CD4-positive, alpha-beta T cell treated with Interleukin-12 subunit alpha and Interleukin-12 subunit beta, for 1 hour (primary cell): ENCODE data around the gene PRKAG2.
"Not testable (repeated sequence)": the region's sequence is repeated elsewhere in the genome, so short reads cannot be mapped to it uniquely, and the experiment has no call there.

Experiments used
- DNase-seq: peaks from one replicate; pipeline ENCODE4 v3.0.0-alpha.2; 2020

Gene PRKAG2

GRCh38 chr7:151565541-151565940 lies 311.4 kb downstream of the PRKAG2 start:
- no peak for DNase-seq

DNA sequence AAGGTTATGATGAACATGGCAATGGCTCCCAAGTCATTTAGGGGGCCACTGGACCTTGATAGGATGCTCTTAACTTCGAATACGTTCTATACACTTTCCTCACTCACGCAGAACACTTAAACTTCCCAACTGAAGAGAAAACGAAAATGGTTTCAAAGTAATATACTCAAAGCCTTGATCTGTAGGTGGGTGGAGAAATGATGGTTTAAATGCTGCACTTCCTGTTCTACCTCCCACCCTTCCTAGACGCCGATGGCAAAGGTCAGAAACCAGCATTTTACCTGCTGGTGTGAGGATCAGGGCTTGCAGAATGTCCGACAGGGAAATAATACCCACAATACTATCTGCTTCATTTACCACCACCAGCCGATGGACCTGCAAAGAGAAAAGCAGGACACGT lies 316.7 kb downstream of the PRKAG2 start:
- DNase-seq, result peak; percentile 3

DNA sequence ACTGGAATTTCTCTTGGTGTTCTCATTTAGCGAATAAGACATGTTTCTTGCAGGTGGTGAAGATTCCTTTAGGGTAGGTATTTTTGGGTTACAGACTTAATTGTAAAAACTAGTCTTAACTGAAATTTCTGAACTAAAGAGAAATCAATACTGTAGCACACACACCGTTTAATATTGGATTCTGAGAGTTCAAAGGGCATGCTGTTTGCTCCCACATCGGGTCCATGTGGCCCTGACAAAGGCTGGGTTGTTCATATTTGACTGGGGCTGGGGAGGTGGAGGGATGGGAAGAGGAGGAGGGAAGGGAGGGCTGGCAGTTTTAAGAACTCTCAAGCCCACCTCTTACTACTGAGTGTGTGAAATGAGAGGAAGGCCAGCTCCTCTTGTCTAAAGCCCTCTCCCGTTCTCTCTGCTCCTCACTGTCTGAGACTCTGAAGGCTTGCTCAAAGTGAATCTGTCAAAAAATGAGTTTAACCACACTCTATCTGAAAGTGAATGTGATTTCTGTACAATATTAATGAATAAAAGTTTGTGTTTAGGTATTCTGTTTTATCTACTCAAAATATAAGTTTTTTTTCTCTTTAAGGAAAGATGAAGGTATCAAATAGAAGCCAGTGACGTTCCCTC lies 317.2 kb downstream of the PRKAG2 start:
- no peak for DNase-seq

DNA sequence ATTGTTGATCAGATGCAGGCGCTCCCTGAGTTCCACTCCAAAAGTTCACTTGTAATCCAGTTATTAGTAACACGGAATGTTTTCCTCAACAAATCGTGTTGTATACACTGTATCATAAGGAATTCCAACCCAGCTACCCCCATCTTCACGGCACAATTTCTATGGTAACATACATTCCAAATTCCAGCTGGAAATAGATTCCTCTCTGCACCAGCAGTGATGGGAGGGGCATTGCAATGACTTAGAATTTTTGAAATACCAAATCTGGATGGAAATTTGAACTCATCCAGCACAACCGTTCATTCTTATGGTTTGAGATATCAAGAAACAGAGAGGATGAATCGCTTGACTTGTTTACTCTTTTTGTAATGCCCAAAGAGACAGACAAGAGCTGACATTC lies 318.3 kb downstream of the PRKAG2 start:
- no peak for DNase-seq

- DNase-seq, result no peak
These were observed 320.3 kb downstream of the PRKAG2 start for GRCh38 chr7:151556592-151556991.

DNA sequence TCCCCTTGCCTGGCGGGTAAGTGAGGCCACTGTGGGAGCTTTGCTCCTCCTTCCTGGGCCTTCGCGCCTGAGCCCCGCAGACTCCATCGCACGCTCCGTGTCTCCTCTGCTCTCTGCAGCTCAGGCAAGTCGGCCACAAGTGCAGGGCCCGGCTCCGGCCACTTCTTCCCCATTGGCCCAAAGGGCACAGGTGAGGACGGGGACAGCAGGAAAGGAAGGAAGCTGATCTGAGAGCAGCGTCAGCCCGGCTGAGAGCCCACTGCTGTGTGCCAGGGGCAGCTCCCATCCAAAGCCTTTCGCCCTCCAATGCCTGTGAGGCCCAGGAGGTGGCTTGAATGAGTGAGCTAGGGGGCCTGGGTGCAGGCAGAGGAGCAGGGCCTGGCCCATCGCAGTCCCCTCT lies 323.6 kb downstream of the PRKAG2 start:
- no peak for DNase-seq

- no peak for DNase-seq
These were observed 324.4 kb downstream of the PRKAG2 start for GRCh38 chr7:151552352-151553028.

- DNase-seq, result no peak
These were observed 325.1 kb downstream of the PRKAG2 start for GRCh38 chr7:151551820-151552219.

- no peak for DNase-seq
These were observed 326.1 kb downstream of the PRKAG2 start for GRCh38 chr7:151550656-151551286.

GRCh38 chr7:151549644-151550043 lies 327.3 kb downstream of the PRKAG2 start:
- no peak for DNase-seq

DNA sequence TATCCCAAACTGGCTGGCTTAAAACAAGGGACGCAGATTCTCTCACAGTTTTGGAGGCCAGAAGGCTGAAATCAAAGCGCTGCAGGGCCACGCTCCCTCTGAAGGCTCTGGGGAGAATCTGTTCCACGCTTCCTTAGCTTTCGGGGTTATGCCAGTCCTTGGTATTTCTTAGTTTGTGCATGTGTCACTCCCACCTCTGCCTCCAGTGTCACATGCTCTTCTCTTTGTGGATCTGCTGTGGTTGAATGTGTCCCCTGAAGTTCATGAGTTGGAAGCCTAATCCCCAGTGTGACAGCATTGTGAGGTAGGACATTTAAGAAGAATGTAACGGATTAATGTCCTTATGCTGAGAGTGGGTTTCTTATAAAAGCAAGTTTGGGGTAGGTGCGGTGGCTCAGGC lies 327.8 kb downstream of the PRKAG2 start:
- no peak for DNase-seq

DNA sequence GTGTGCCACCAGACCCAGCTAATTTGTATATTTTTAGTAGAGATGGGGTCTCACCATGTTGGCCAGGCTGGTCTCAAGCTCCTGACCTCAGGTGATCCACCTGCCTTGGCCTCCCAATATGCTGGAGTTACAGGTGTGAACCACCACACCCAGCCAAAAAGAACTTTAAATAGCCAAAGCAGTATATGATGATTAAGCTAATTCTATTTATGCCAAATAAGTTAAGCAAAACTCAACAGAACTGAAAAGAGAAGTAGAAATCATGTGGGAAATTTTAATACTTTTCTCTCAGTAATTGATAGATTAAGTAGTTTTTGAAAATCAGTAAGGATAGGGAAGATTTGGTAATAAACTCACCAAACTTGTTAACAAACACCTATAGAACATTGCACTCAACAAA lies 332.7 kb downstream of the PRKAG2 start:
- no peak for DNase-seq

GRCh38 chr7:151542606-151543130 lies 334.2 kb downstream of the PRKAG2 start:
- DNase-seq, result no peak

GRCh38 chr7:151541709-151542499 lies 335.0 kb downstream of the PRKAG2 start:
- DNase-seq, result no peak

DNA sequence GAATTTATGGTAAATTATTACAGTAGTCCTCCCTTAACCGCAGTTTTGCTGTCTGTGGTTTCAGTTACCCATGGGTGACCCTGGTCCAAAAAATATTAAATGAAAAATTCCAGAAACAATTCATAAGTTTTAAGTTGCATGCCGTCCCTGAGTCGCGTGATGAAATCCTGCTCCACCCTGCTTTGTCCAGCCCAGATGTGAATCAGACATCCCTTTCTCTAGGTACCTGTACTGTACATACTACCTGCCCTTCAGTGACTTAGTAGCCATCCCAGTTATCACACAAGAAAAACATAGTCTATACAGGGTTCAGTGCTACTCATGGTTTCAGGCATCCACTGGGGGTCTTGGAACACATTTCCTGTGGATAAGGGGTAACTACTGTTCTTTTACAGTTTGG lies 336.8 kb downstream of the PRKAG2 start:
- no peak for DNase-seq

GRCh38 chr7:151539088-151539671 lies 337.7 kb downstream of the PRKAG2 start:
- DNase-seq, result no peak

- DNase-seq, result no peak
These were observed 338.9 kb downstream of the PRKAG2 start for GRCh38 chr7:151537818-151538561.

GRCh38 chr7:151536178-151536577 lies 340.7 kb downstream of the PRKAG2 start:
- not testable (repeated sequence) for DNase-seq

- DNase-seq, result no peak
These were observed 347.1 kb downstream of the PRKAG2 start for GRCh38 chr7:151529842-151530241.

GRCh38 chr7:151524845-151525244 lies 352.1 kb downstream of the PRKAG2 start:
- no peak for DNase-seq

- no peak for DNase-seq
These were observed 352.6 kb downstream of the PRKAG2 start for GRCh38 chr7:151524331-151524730.
